RWPE2 (cell line): Measurements from ENCODE around the gene SMYD3.

Experiments
- ATAC-seq: fragments of 200-7000 bp; cut with Tn5 transposase; 3 replicates; pipeline ENCODE4 v1.9.1; 2021; ENCODE audit warnings: low read depth
- DNase-seq: peaks from one replicate; pipeline ENCODE4 v3.0.0-alpha.2; 2020; ENCODE audit warnings: low spot score
- H3K27ac ChIP-seq: fragments of 450-650 bp; 2 replicates; pipeline ENCODE4 v1.5.1; 2017; ENCODE audit warnings: mild to moderate bottlenecking; ENCODE audit not compliant: poor library complexity, severe bottlenecking
- H3K27me3 ChIP-seq: fragments of 250-450 bp; sonication (Bioruptor Pico); 2 replicates; pipeline ENCODE4 v1.5.1; 2021; ENCODE audit warnings: mild to moderate bottlenecking, moderate library complexity; ENCODE audit not compliant: insufficient read depth, poor library complexity, severe bottlenecking
- H3K36me3 ChIP-seq: fragments of 250-450 bp; sonication (Bioruptor Pico); 2 replicates; pipeline ENCODE4 v1.5.1; 2020; ENCODE audit warnings: low read depth, mild to moderate bottlenecking, moderate library complexity
- H3K4me1 ChIP-seq: fragments of 250-450 bp; sonication (Bioruptor Pico); 2 replicates; pipeline ENCODE4 v1.5.1; 2021; ENCODE audit warnings: mild to moderate bottlenecking, moderate library complexity; ENCODE audit not compliant: insufficient read depth, poor library complexity, severe bottlenecking
- H3K4me3 ChIP-seq: fragments of 250-450 bp; sonication (Bioruptor Pico); 2 replicates; pipeline ENCODE4 v1.5.1; 2021; ENCODE audit warnings: mild to moderate bottlenecking, moderate library complexity; ENCODE audit not compliant: severe bottlenecking
- H3K9me3 ChIP-seq: fragments of 250-450 bp; sonication (Bioruptor Pico); 2 replicates; pipeline ENCODE4 v1.5.1; 2021; ENCODE audit warnings: mild to moderate bottlenecking, moderate library complexity; ENCODE audit not compliant: severe bottlenecking
- TF ChIP-seq, protein P1 (sequence below): fragments of 450-650 bp; IDR thresholded peaks from one replicate; pipeline ENCODE4 v1.5.1; 2017; ENCODE audit warnings: mild to moderate bottlenecking, moderate library complexity; ENCODE audit not compliant: poor library complexity, severe bottlenecking

The SMYD3 gene

DNA sequence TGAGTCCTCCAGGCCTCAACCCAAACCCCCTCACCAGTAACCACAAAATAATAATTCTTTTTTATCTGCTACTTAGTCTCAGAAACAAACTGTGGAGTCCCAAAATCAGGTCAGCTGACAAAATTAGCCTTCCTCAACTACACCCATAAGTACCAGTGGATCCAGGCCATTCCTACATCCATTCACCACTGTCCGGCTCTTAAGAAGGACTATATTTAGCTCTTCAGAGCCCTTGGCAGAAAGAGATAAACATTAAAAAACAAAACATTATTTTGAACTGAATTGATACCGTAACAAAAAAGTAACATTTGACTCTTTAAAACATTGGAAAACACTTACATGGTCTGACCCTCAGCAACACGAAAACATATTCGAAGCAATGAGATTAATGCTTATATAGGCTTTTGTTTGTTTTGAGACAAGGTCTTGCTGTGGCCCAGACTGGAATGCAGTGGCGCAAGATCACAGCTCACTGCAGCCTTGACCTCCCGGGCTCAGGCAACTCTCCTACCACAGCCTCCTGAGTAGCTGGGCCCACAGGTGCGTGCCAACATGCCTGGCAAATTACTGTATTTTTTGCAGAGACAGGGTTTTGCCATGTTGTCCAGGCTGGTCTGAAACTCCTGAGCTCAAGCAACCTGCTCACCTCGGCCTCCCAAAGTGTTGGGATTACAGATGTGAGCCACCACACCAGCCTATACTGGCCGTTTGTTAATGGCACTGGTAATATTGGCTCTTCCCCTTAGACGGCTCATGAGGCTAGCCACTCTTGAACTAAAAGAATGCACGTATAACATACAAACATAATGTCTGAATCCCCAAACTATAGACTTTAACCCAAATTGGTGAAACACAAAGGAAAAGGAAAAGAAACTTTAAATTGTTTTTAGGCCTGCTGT lies 330.7 kb downstream of the SMYD3 start:
- H3K4me1 ChIP-seq = no peaks in the 10 kb centered on the region
- ATAC-seq = peak; percentile 45; the same call in 1 of the 3 replicates
- H3K4me3 ChIP-seq = no peak overlapping the region
- H3K9me3 ChIP-seq = no peaks in the 10 kb centered on the region
- no peak overlapping the region for H3K27ac ChIP-seq
- H3K36me3 ChIP-seq = no peaks in the 10 kb centered on the region
- TF ChIP-seq, protein P1, sequence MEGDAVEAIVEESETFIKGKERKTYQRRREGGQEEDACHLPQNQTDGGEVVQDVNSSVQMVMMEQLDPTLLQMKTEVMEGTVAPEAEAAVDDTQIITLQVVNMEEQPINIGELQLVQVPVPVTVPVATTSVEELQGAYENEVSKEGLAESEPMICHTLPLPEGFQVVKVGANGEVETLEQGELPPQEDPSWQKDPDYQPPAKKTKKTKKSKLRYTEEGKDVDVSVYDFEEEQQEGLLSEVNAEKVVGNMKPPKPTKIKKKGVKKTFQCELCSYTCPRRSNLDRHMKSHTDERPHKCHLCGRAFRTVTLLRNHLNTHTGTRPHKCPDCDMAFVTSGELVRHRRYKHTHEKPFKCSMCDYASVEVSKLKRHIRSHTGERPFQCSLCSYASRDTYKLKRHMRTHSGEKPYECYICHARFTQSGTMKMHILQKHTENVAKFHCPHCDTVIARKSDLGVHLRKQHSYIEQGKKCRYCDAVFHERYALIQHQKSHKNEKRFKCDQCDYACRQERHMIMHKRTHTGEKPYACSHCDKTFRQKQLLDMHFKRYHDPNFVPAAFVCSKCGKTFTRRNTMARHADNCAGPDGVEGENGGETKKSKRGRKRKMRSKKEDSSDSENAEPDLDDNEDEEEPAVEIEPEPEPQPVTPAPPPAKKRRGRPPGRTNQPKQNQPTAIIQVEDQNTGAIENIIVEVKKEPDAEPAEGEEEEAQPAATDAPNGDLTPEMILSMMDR = no peak
- no peaks in the 10 kb centered on the region for H3K27me3 ChIP-seq
- no peak for DNase-seq

DNA sequence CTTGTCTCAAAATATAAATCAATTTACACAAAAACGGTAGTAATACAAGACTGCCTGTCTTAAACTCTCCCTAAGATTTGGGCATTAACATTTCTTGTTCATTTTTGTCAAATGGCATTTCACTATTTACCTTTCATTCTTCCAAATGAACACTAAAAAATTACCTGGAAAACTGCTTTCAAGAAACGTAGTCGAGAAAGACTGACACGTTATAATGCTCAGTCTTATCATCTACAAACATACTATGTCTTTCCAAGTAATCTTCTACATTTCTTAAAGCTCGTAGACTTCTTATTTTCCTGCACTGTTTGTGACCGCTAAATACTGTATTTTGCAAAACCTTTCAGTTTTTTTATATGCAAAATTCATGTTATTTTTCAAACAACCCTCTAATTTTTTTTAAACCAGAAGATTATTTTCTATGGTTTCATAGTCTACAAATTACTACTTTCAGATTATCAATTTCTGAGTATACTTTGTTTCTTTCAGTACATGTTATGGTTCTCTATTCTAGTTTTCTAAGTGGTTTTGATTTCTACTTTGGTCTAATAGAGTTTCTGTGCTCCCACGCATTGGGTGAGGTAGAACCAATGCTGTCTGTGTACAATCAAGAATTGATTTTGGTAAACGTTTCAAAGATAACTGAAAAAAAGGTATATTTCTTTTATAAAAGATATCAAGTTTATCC lies 336.4 kb downstream of the SMYD3 start:
- no peak overlapping the region for H3K27ac ChIP-seq
- no peaks in the 10 kb centered on the region for H3K27me3 ChIP-seq
- no peak for ATAC-seq
- H3K4me1 ChIP-seq = peaks cover 12% of the 10 kb centered on the region
- TF ChIP-seq, protein P1 = no peak
- no peaks in the 10 kb centered on the region for H3K36me3 ChIP-seq
- no peak overlapping the region for H3K4me3 ChIP-seq
- no peak for DNase-seq
- no peaks in the 10 kb centered on the region for H3K9me3 ChIP-seq

DNA sequence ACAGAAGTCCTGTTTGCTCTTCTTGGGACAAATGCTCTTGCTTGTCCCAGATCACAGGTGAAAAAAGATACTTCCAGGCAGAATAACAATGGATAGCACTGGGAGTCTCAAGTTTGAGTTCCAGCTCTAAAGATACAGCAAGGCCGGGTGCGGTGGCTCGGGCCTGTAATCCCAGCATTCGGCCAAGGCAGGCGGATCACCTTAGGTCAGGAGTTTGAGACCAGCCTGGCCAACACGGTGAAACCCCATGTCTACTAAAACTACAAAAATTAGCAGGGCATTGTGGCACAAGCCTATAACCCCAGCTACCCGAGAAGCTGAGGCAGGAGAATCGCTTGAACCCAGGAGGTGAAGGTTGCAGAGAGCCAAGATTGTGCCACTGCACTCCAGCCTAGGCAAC lies 337.6 kb downstream of the SMYD3 start:
- Histone ChIP-seq H3K27ac (no peak overlapping the region), H3K36me3 (no peaks in the 10 kb centered on the region), H3K4me3 (no peak overlapping the region), H3K27me3 (no peaks in the 10 kb centered on the region), H3K9me3 (no peaks in the 10 kb centered on the region), H3K4me1 (peaks cover 17% of the 10 kb centered on the region)
- ATAC-seq (no peak), DNase-seq (no peak)
- TF ChIP-seq, protein P1 = no peak

DNA sequence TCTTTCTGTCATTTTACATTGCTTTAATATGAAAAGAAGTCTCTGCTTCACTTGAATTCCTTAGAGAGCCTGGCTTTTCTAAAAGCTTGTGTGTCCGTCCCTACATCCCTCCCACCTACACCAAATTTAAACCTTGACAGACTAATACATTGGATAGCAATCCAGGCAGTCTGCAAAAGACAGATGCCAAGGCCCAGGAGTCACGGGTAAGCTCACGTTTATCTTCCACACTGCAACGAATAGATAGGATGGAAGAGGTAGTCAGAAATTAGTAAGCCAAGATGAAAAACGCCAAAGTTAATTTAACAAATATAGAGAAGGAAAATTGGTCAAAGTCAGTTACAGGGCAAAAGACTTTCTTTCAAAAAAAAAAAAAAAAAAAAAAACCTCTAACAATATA lies 338.1 kb downstream of the SMYD3 start:
- no peak for DNase-seq

More for the DNA sequence above, 338.1 kb downstream of the SMYD3 start:
- no peak for ATAC-seq
- no peak overlapping the region for H3K27ac ChIP-seq
- H3K9me3 ChIP-seq = no peaks in the 10 kb centered on the region
- no peaks in the 10 kb centered on the region for H3K27me3 ChIP-seq
- H3K36me3 ChIP-seq = no peaks in the 10 kb centered on the region
- TF ChIP-seq, protein P1 = no peak
- peaks cover 17% of the 10 kb centered on the region for H3K4me1 ChIP-seq
- H3K4me3 ChIP-seq = no peak overlapping the region
